ENCODE measurements around the gene YKT6. TPM values are rescaled to one million over a fixed set of nuclear protein-coding genes. Genes with fewer than 3 reads are reported as not detected.

YKT6 gene
- total RNA-seq, 1 experiment from 2014 or later = 107 TPM

DNA sequence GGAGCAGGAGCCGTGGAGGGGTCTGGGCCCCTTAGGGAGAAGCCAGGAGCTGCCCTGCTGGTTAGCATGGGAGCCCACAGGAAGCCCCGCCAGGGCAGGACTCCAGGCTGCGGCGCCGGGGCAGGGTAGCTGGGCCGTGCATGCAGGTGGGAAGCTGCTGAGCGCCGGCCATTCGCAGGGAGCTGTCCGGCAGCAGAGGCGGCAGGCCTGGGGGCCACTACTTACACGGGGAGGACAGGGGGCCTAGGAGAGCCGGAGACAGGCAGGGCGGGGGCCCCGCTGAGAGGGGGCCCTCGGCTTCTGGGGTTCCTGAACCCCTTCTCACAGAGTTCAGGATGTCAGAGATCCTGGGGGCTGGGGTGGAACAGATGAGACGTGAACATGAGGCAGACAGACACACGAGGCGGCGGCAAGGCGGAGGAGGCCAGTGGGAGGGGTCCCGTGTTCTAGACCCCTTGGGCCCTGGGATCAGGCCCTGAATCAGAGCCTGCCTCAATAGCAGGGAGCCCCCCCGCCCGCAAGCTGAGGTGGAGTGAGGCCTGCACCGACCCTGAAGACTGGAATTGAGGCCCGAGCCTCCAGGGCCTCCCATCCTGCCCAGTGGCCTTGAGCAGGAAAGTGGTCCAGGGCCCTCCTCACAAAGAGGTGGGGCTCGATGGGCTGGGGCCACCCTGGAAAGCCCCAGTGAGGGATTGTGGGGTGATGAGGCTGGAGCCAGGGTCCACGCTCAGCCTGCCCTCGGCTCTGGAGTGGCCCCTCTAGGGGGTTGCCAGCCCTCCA lies 28.0 kb downstream of the YKT6 start:
- Mint-ChIP-seq H3K4me3 (ENCODE audit: unreplicated experiment) (no peak overlapping the region), H3K27ac (ENCODE audit: low read depth, unreplicated experiment) (no peak overlapping the region), H3K27me3 (ENCODE audit: insufficient read depth, unreplicated experiment) (no peaks in the 10 kb centered on the region), H3K9me3 (ENCODE audit: unreplicated experiment) (no peaks in the 10 kb centered on the region), H3K36me3 (ENCODE audit: insufficient read depth, unreplicated experiment) (no peaks in the 10 kb centered on the region), H3K4me1 (ENCODE audit: insufficient read depth, unreplicated experiment) (peaks cover 20% of the 10 kb centered on the region)
- CTCF ChIA-PET = interaction anchor here (0.8 to 2.7 kb wide), 2 partner anchors 12 kb away, joined by 3 to 9 read pairs; no protein-coding TSS in a partner anchor
- DNase-seq (ENCODE audit: unreplicated experiment) = no peak
- no TSS peak for BruUV-seq (replicated peaks)
- POLR2A ChIA-PET = no interaction called here
- intact Hi-C loops (cut with micrococcal nuclease) = no loop called here
- TF ChIP-seq, protein P1, sequence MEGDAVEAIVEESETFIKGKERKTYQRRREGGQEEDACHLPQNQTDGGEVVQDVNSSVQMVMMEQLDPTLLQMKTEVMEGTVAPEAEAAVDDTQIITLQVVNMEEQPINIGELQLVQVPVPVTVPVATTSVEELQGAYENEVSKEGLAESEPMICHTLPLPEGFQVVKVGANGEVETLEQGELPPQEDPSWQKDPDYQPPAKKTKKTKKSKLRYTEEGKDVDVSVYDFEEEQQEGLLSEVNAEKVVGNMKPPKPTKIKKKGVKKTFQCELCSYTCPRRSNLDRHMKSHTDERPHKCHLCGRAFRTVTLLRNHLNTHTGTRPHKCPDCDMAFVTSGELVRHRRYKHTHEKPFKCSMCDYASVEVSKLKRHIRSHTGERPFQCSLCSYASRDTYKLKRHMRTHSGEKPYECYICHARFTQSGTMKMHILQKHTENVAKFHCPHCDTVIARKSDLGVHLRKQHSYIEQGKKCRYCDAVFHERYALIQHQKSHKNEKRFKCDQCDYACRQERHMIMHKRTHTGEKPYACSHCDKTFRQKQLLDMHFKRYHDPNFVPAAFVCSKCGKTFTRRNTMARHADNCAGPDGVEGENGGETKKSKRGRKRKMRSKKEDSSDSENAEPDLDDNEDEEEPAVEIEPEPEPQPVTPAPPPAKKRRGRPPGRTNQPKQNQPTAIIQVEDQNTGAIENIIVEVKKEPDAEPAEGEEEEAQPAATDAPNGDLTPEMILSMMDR (IDR thresholded peaks at IDR 0.05; ENCODE audit: unreplicated experiment) = no peak

DNA sequence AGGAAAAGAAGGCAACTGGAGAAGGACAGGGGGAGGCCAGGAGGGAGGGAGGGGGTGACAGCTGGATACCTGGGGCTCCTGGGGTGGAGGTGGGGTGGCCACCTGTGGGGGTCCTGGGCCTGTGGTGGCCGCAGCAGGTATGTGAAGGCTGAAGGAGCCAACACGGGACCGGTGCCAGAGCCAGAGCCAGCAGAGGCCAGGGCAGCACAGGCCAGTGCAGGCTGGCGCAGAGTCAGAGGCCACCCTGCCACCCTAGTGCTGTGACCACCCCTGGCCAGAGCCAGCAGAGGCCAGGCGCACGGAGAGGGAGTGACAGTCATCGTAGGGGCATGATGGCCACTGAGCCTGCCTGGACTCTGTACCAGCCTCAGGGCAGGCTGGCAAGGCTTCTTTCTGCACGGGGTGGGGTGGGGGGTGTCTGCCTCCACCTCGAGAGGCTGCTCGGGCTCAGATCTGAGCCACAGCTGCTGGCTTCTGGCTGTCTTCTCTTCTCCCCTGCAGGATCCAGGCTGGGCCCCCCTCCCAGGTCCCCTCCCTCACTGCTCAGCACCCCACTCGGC lies 28.8 kb downstream of the YKT6 start:
- ChIA-PET CTCF (interaction anchor here (0.7 to 2.7 kb wide), 2 partner anchors 11 to 838 kb away, joined by 3 to 9 read pairs; no protein-coding TSS in a partner anchor), POLR2A (no interaction called here)
- H3K4me3 Mint-ChIP-seq (ENCODE audit: unreplicated experiment) = no peak overlapping the region
- H3K27ac Mint-ChIP-seq (ENCODE audit: low read depth, unreplicated experiment) = no peak overlapping the region
- H3K4me1 Mint-ChIP-seq (ENCODE audit: insufficient read depth, unreplicated experiment) = peaks cover 11% of the 10 kb centered on the region
- no peak for DNase-seq (ENCODE audit: unreplicated experiment)
- no TSS peak for BruUV-seq (replicated peaks)
- no peaks in the 10 kb centered on the region for H3K27me3 Mint-ChIP-seq (ENCODE audit: insufficient read depth, unreplicated experiment)
- TF ChIP-seq, protein P1 (IDR thresholded peaks at IDR 0.05; ENCODE audit: unreplicated experiment) = no peak
- intact Hi-C loops (cut with micrococcal nuclease) = no loop called here
- H3K9me3 Mint-ChIP-seq (ENCODE audit: unreplicated experiment) = no peaks in the 10 kb centered on the region
- H3K36me3 Mint-ChIP-seq (ENCODE audit: insufficient read depth, unreplicated experiment) = no peaks in the 10 kb centered on the region

DNA sequence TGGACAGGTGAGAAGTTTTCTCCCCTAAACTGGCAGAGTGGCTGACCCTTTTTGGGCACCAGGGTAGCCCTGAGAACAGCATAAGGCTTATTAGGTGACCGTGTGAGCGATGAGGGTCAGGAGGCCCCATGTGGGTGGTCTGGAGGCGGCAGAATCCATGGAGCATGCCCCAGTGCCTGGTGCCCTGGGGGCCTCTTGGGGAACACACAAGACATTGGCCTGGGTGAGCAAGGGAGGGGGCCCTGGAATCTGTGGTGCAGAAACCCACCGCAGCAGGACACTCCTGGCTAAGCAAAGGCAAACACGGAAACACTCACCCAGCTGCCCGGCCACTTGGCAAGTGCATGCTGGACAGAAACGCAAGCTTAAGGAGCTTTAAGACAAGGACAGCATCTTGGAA lies 29.5 kb downstream of the YKT6 start:
- no peak overlapping the region for H3K27ac Mint-ChIP-seq (ENCODE audit: low read depth, unreplicated experiment)
- DNase-seq (ENCODE audit: unreplicated experiment) = no peak
- H3K9me3 Mint-ChIP-seq (ENCODE audit: unreplicated experiment) = no peaks in the 10 kb centered on the region
- no peaks in the 10 kb centered on the region for H3K27me3 Mint-ChIP-seq (ENCODE audit: insufficient read depth, unreplicated experiment)
- intact Hi-C loops (cut with micrococcal nuclease) = no loop called here
- ChIA-PET POLR2A (no interaction called here), CTCF (interaction anchor here (0.7 to 2.7 kb wide), 2 partner anchors 10 to 838 kb away, joined by 3 to 9 read pairs; no protein-coding TSS in a partner anchor)
- TF ChIP-seq, protein P1 (IDR thresholded peaks at IDR 0.05; ENCODE audit: unreplicated experiment) = no peak
- H3K4me1 Mint-ChIP-seq (ENCODE audit: insufficient read depth, unreplicated experiment) = peaks cover 10% of the 10 kb centered on the region
- BruUV-seq (replicated peaks) = no TSS peak
- H3K36me3 Mint-ChIP-seq (ENCODE audit: insufficient read depth, unreplicated experiment) = no peaks in the 10 kb centered on the region
- H3K4me3 Mint-ChIP-seq (ENCODE audit: unreplicated experiment) = no peak overlapping the region

GRCh38 chr7:44231088-44231487 lies 30.3 kb downstream of the YKT6 start:
- H3K27ac Mint-ChIP-seq (ENCODE audit: low read depth, unreplicated experiment) = no peak overlapping the region
- no peak overlapping the region for H3K4me3 Mint-ChIP-seq (ENCODE audit: unreplicated experiment)

More at GRCh38 chr7:44231088-44231487, 30.3 kb downstream of the YKT6 start:
- TF ChIP-seq, protein P1 (IDR thresholded peaks at IDR 0.05; ENCODE audit: unreplicated experiment) = no peak
- peaks cover 5% of the 10 kb centered on the region for H3K4me1 Mint-ChIP-seq (ENCODE audit: insufficient read depth, unreplicated experiment)
- no TSS peak for BruUV-seq (replicated peaks)
- DNase-seq (ENCODE audit: unreplicated experiment) = no peak
- no peaks in the 10 kb centered on the region for H3K27me3 Mint-ChIP-seq (ENCODE audit: insufficient read depth, unreplicated experiment)
- H3K9me3 Mint-ChIP-seq (ENCODE audit: unreplicated experiment) = no peaks in the 10 kb centered on the region
- ChIA-PET POLR2A (no interaction called here), CTCF (interaction anchor here (2.7 kb wide), 1 partner anchor 10 kb away, joined by 9 read pairs; no protein-coding TSS in a partner anchor)
- intact Hi-C loops (cut with micrococcal nuclease) = no loop called here
- no peaks in the 10 kb centered on the region for H3K36me3 Mint-ChIP-seq (ENCODE audit: insufficient read depth, unreplicated experiment)

All from MCF 10A (cell line).